Breast epithelium (tissue), 3 donors: ENCODE results near the gene OR5B21.

Experiments used
- POLR2A ChIP-seq: fragments of 450-650 bp; IDR thresholded peaks from one replicate; pipeline ENCODE4 v1.6.1; 2016; ENCODE audit warnings: antibody characterized with exemption, mild to moderate bottlenecking, moderate library complexity
- POLR2AphosphoS5 ChIP-seq, 3 donors: sonication (generic); formaldehyde crosslinking; IDR thresholded peaks; one replicate each; pipeline ENCODE4 v1.6.1; 2017; ENCODE audit warnings: antibody characterized with exemption in 3 of 3
- TF ChIP-seq, protein P1 (sequence below), 3 donors: fragments of 450-650 bp; IDR thresholded peaks; one replicate each; pipeline ENCODE4 v1.5.1; 2016 to 2017; ENCODE audit warnings: antibody characterized with exemption in 3 of 3, mild to moderate bottlenecking in 3 of 3, moderate library complexity in 3 of 3

GRCh38 chr11:58524232-58525036 is 16.5 kb upstream of the OR5B21 start:
- TF ChIP-seq, protein P1, sequence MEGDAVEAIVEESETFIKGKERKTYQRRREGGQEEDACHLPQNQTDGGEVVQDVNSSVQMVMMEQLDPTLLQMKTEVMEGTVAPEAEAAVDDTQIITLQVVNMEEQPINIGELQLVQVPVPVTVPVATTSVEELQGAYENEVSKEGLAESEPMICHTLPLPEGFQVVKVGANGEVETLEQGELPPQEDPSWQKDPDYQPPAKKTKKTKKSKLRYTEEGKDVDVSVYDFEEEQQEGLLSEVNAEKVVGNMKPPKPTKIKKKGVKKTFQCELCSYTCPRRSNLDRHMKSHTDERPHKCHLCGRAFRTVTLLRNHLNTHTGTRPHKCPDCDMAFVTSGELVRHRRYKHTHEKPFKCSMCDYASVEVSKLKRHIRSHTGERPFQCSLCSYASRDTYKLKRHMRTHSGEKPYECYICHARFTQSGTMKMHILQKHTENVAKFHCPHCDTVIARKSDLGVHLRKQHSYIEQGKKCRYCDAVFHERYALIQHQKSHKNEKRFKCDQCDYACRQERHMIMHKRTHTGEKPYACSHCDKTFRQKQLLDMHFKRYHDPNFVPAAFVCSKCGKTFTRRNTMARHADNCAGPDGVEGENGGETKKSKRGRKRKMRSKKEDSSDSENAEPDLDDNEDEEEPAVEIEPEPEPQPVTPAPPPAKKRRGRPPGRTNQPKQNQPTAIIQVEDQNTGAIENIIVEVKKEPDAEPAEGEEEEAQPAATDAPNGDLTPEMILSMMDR (IDR thresholded peaks at IDR 0.05) = peak; percentile 36 to 62 (median 52)
- no peak for TF ChIP-seq POLR2AphosphoS5 (IDR thresholded peaks at IDR 0.05)
- no peak for TF ChIP-seq POLR2A
